Inflammatory macrophage (primary cell): ENCODE measurements around the gene TMEM59L.
"Not testable (repeated sequence)": the region's sequence is repeated elsewhere in the genome, so short reads cannot be mapped to it uniquely, and the experiment has no call there.

Experiments
- DNase-seq, 2 donors: peaks; one replicate each; pipeline ENCODE4 v3.0.0-alpha.2; 2020 to 2022
- total RNA-seq, 18 experiments: gene quantifications; one replicate each; lab custom pipeline; 2026; ENCODE audit warnings: mixed read lengths in 6 of 18, inconsistent platforms in 2 of 18; lab: John Stamatoyannopoulos, UW

The TMEM59L gene
- 0 to 0.16 (median 0) reads per million in 18 experiments for total RNA-seq

GRCh38 chr19:18612772-18613588 is at the start of gene TMEM59L:
Gene TMEM59L, plus strand, starts transcription at chr19:18612870. Its CDS starts 89 bp downstream, at chr19:18612959.
- no peak for DNase-seq

GRCh38 chr19:18566953-18567352 is 45.7 kb upstream of the TMEM59L start:
- DNase-seq, result no peak

DNA sequence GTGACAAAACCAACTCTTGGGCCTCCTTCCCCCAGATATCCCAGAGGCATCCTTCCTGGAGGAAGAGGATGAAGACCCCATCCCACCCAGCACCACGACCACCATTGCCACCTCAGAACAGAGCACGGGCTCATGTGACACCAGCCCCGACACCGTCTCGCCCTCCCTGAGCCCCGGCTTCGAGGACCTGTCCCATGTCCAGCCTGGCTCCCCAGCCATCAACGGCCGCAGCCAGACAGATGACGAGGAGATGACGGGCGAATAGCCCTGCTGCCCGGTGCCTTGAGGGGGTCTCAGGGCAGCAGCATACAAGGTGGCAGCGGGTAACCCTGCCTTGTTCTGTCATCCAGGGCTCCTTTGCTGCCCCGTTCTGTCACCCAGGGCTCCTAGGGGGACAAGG is 44.3 kb upstream of the TMEM59L start:
- no peak for DNase-seq

DNA sequence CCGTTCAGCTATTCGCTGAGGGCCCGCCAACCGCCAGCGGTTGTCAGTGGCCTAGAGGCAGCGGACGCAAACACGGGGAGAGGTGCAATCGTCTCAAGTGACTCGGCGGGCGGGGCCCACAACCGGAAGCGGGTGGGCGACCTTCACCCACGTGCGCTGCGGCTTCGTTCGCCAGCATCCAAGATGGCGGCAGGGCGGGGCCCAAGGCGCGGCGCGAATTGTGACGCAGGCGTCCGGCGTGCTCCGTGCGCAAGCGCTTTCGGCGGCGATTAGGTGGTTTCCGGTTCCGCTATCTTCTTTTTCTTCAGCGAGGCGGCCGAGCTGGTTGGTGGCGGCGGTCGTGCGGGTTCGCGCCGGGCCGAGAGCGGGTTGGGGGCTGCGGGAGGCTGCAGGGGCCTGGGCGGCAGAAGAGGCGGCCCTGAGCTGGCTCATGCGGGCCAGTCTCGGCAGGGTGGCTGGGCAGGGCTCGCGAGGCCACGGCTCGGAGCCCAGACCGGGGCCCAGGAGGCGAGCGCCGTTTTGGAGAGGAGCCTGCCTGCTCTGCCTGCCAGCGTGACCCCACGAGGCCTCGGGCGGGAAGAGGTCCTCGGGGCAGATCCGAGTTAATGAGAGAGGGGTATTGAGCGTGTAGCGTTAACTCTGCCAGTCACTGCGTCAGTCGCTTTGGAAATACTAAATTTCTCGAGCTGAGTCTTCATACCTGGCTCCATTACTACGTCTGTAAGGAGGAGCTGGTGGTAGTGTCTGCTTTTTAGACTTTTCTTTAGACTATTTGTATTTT is 40.9 kb upstream of the TMEM59L start, which contains the start of gene UBA52:
Gene UBA52 (plus strand): TSS at position 294 of the 781 bp plus-strand sequence. CDS start 1,444 bp downstream, outside the sequence.
- DNase-seq, result peak; percentile 99

DNA sequence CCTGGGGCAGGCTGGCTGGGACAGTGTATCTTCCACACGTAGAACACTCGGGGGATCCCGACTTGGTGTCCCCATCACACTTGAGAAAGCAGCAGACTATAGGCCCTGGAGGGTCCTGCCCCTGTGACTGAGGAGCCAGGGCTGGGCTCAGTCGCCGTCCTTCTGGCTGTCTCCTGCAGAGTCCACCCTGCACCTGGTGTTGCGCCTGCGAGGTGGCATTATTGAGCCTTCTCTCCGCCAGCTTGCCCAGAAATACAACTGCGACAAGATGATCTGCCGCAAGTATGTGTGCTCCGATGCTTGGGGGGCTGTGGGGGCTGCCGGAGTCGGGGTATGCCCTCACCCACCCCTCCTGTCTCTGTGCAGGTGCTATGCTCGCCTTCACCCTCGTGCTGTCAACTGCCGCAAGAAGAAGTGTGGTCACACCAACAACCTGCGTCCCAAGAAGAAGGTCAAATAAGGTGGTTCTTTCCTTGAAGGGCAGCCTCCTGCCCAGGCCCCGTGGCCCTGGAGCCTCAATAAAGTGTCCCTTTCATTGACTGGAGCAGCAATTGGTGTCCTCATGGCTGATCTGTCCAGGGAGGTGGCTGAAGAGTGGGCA is 37.9 kb upstream of the TMEM59L start:
- no peak for DNase-seq

DNA sequence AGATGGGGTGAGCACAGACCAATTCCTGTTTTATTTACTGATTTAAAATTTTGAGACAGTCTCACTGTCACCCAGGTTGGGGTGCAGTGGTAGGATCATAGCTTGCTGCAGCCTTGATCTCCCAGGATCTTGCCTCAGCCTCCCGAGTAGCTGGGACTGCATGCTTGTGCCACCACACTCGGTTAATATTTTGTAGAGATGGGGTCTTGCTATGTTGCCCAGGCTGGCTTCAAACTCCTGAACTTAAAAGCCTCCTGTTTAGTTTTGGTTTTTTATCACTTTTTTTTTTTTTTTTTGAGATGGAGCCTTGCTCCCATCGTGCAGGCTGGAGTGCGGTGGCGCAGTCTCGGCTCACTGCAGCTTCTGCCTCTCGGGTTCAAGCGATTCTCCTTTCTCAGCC is 36.3 kb upstream of the TMEM59L start:
- DNase-seq, result no peak

DNA sequence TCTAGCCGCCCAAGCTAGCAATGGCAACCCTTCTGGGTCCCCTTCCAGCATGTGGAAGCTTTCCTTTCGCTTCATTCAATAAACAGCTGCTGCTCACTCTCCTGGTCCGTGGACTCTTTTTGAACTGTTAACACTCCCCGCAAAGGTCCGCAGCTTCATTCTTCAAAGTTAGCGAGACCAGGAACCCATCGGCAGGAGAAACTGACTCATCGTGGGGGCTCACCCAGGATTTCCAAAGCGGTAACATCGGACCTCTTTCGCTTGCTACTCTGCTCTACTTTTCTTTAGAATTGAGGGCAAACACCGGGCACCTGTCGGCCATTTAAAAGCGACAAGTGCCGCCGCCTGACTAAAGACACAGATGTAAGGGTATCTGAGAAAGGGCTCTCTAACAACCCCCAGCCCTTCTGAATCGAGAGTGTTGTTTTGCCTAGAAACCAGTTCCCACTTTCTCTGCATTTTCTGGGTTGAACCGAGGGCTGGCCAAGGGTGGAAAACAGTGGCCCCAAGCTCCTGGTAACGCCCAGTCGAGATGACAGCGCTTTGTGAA is 35.2 kb upstream of the TMEM59L start:
- DNase-seq, result no peak

DNA sequence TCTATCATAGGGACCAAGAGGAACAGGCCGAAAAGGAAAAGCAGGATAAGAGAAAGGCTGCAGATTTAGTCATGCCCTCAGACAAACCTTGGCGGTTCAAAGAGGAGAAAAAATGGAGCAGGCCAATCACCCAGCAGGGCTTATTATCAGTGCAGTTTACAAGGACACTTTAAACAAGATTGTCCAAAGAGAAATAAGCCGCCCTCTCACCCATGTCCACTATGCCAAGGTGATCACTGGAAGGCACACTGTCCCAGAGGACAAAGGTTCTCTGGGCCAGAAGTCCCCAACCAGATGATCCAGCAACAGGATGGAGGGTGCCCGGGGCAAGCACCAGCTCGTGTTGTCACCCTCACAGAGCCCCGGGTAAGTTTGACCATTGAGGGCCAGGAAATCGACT is 32.4 kb upstream of the TMEM59L start:
- DNase-seq, result no peak

GRCh38 chr19:18586306-18586705 is 26.4 kb upstream of the TMEM59L start:
- DNase-seq, result peak; percentile 79 to 82

GRCh38 chr19:18587561-18587960 is 25.1 kb upstream of the TMEM59L start:
- no peak for DNase-seq

- peak in 1 of 2 donors; percentile 12 for DNase-seq
Measured at GRCh38 chr19:18587962-18588610, 24.6 kb upstream of the TMEM59L start.

DNA sequence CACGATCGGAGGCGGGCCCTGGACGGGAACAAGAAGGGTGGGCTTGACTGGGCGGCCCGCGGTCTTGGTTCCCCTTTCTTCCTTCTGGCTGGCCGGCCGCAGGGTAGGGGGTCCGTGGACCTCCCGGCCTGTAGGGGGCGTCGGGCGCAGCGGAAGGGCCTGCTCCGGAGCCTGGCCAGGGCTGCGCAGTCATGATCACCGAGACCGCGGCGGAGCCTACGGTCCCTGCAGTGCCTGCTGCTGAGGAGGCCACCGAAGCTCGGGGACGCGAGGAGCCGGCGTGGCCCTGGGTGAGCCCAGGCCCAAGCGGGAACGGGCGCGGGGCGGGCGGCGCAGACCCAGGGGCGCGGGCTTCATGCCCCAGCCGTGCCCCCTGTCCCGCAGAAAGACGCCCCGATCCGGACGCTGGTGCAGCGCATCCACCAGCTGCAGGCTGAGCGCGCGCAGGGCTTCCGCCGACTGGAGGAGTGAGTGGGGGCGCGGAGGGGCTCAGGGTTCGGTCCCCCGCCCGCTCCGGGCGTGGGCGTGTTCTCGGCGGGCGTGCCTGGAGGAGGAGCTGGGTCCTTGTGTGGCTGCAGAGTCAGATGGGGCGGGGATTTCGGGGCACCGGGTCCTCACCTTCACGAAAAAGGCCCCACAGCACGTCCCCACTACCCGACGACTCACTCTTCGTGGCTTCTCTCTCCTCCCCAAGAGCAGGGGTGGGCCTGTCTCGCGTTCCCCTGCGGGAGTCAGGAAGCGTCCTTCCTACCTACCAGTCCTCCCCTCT is 23.9 kb upstream of the TMEM59L start, which contains the start of gene REX1BD:
Gene REX1BD (plus strand): TSS at position 188 of the 769 bp plus-strand sequence. CDS start 4 bp downstream, at position 192.
- peak; percentile 90 to 94 for DNase-seq

GRCh38 chr19:18589380-18590272 is 23.0 kb upstream of the TMEM59L start:
- peak; percentile 43 to 74 for DNase-seq

DNA sequence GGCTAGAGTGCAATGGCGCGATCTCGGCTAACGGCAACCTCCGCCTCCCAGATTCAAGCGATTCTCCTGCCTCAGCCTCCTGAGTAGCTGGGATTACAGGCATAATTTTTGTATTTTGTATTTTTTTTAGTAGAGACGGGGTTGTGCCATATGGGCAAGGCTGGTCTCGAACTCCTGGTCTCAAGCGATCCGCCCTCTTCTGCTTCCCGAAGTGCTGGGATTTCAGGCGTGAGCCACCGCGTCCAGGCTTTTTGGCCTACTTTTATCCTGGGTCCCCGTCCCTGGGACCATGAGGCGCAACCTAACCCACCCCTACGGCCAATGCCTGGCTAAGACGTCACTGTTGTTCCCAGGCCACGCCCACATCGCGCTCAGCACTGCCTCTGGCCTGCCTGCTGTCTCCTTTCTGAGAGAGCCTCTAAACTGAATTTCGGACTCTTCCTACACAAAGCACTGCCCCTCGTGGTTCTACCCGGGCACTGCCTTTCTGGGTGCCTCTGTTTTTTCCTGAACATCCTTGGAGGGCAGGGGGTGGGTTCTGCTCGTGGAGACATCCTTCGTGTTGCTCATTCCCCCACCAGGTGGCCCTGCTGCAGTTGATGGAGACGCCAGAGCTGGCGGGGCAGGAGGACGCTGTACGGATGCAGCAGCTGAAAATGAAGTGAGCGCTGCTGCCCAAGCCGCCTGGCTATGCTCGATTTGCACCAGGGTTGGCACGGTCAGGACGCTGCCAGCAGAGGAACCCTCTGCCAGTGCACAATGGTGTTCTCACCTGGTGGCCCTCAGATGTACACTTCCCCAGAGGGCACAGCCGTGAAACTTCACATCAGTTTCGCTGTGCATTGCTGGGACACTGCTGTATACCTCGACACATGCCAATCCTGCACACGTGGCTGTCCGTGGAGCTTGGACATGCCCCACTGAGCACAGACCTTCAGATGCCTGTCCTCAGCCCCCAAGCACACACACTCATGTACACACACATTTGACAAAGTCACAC is 22.1 kb upstream of the TMEM59L start:
- DNase-seq, result peak; percentile 15 to 17

GRCh38 chr19:18591735-18592385 is 20.8 kb upstream of the TMEM59L start:
- no peak for DNase-seq

DNA sequence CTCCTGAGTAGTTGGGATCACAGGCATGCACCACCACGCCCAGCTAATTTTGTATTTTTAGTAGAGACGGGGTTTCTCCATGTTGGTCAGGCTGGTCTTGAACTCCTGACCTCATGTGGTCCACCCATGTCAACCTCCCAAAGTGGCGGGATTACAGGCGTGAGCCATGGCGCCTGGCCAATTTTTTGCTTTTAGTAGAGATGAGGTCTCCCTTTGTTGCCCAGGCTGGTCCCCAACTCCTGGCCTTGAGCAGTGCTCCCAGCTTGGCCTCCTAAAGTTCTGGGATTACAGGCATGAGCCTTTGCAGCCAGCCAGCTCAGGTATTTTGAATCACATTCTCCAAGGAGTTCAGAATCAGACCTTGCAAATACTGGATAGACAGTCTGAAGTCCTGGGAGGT is 19.9 kb upstream of the TMEM59L start:
- not testable (repeated sequence) for DNase-seq

DNA sequence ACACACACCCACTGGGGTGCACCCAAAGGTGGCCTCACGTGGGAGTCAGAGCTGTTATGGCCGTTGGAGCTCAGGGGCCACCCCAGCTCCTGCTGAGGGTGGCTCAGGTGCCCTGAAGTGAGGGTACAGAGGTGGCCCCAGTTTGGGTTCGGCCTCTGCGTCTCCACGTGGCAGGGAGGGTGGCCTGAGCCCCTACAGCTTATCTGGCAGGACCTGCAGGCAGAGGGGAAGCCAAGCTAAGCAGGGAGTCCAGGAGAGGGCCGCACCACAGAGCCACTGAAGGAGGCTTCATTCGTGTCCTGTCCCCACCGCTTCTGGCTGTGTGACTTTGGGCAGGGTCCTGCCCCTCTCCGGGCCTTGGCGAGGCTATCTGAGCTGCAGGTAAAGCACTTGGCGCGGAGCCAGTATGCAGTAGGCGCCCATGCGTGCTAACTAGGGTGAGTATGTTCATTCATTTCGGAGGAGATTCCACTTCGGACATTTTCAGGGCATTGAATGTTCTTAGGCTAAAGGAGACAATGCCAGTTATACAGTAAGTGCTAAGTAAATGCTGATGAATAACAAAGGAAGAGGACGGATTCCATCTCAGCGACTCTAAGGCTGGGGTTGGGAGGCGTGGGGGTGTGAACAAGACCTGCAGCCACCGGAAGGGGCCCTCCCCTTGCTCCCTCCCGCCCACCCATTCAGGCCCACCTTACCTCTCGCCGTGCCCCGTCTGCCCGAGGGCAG is 19.1 kb upstream of the TMEM59L start:
- no peak for DNase-seq
